Coronary artery (tissue), 2 donors: ENCODE data around the gene CCDC61.
A peak's percentile ranks its signal among the peaks of the same experiment; 100 is the strongest.

ENCODE experiments used
- DNase-seq: peaks from one replicate; pipeline ENCODE4 v3.0.0-alpha.2; 2017; ENCODE audit warnings: low spot score
- H3K27ac ChIP-seq, 2 donors: fragments of 200-600 bp; sonication (generic); one replicate each; pipeline ENCODE4 v1.5.1; 2016 to 2019
- H3K4me3 ChIP-seq: fragments of 200-600 bp; sonication (generic); 2 replicates; pipeline ENCODE4 v1.5.1; 2016; ENCODE audit warnings: mild to moderate bottlenecking, moderate library complexity
- CTCF ChIP-seq: fragments of 200-600 bp; sonication (generic); IDR thresholded peaks from one replicate; pipeline ENCODE4 v1.5.1; 2019; ENCODE audit warnings: antibody characterized with exemption

CCDC61 gene

DNA sequence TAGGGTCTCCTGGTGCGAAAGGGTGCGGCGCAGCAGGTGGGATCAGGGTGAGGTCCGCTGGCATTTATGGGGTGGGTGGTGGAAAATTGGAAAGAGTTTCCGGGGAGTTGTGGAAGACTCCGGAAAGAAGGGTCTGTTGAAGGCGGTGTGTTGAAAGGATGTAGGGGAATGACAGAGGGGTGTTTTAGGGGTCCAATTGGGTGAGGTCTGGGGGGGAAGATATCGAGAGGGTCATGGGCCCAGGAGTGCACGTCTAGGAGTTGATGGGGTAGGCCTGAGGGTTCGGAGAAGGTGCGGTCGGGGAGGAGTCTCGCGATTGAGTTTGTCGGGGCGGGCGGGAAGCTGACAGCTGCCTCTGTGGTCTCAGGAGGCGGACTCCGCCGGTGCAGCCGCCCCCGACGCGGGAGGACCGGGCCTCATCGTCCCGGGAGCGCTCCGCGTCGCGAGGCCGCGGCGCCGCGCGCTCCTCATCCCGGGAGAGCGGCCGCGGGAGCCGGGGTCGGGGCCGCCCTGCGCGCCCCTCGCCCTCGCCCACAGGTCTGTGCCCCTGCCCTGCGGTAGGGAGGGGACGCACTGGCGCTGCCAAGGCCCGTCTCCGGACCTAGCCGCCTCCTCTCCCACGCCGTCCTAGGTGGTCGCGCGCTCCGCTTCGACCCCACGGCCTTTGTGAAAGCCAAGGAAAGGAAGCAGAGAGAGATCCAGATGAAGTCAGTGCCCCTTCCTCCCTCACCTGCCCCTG is 20.6 kb downstream of the CCDC61 start:
- TF ChIP-seq CTCF: no peak
- Histone ChIP-seq H3K27ac (peak overlapping the region in 1 of 2 donors; percentile 51), H3K4me3 (peak overlapping the region; percentile 81)
- DNase-seq: no peak

DNA sequence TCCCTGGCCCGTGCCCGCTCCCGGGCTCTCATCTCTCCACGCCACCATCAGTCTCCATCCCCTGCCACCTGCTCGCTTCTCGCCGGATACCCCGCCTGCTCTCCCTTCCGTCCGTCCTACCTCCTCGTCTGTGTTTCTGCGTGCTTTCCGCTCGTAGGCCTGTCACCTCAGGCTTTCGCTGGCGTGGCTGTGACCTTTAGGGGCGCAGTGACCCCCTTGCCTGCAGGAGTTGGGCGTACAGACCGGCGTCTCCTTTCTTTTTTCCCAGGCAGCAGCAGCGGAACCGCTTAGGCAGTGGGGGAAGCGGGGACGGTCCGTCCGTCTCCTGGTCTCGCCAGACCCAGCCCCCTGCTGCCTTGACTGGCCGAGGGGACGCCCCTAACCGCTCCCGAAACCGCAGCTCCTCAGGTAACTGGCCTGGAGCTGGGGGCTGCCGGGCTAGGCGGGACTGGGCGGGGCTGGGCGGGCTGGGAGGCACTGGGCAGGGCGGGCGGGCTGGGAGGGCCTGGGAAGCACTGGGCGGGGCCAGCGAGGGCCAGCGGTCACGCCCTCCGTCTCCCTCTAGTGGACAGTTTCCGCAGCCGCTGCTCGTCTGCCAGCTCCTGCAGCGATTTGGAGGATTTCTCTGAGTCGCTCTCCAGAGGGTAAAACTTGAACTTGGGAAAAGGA is 21.3 kb downstream of the CCDC61 start:
- TF ChIP-seq CTCF: peak; percentile 90
- peak; percentile 84 for DNase-seq

GRCh38 chr19:46017095-46017429 is 21.8 kb downstream of the CCDC61 start:
- Histone ChIP-seq H3K4me3 (peak overlapping the region; percentile 81), H3K27ac (no peak overlapping the region)
- DNase-seq: no peak
- peak; percentile 9 for TF ChIP-seq CTCF

More for the DNA sequence above, 21.3 kb downstream of the CCDC61 start:
- peak overlapping the region; percentile 81 for H3K4me3 ChIP-seq
- peak overlapping the region; percentile 38 to 51 for H3K27ac ChIP-seq

- no peak overlapping the region for H3K4me3 ChIP-seq
- DNase-seq: no peak
- no peak for TF ChIP-seq CTCF
- no peak overlapping the region for H3K27ac ChIP-seq
Observed at GRCh38 chr19:46017874-46018675, 22.8 kb downstream of the CCDC61 start.

DNA sequence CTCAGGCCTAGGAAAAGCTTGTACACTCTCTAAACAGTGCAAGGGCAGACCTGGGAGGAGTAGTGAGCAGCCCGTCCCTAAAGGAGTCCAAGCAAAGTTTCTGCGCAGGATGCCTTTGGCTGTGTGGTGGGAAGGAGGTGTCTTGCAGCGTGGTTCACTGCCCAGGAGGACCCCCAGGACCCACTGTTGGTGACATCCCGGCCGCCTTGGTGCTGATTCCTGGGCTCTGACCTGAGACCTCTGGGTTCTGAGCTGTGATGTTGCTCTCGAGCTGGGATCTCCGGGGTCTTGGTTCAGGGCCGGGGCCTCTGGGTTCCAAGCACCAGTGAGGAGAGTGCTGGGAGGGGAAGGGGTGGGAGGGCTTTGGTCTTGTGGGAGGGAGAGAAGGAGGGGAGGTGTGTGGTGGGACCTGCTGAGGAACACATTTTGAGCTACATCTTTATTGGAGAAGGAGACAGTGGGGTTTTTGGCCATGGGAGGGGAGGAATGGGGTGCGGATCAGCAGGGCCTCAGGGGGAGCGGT is 23.5 kb downstream of the CCDC61 start:
- TF ChIP-seq CTCF: no peak
- no peak overlapping the region for H3K27ac ChIP-seq
- DNase-seq: no peak
- H3K4me3 ChIP-seq: no peak overlapping the region

- no peak overlapping the region for H3K27ac ChIP-seq
- no peak for DNase-seq
- no peak for TF ChIP-seq CTCF
- H3K4me3 ChIP-seq: no peak overlapping the region
Observed at GRCh38 chr19:46019270-46019669, 24.0 kb downstream of the CCDC61 start.
